Transverse colon (tissue), 4 donors: ENCODE data around the gene ACACA. TPM values are rescaled to one million over a fixed set of nuclear protein-coding genes. Genes with fewer than 3 reads are reported as not detected.

Source experiments
- DNase-seq: peaks from one replicate; pipeline ENCODE4 v3.0.0-alpha.2; 2019
- H3K27ac ChIP-seq, 4 donors: fragments of 200-600 bp; sonication (generic); 2 replicates each; pipeline ENCODE4 v1.5.1; 2016 to 2018; ENCODE audit warnings: inconsistent platforms in 4 of 4
- H3K27me3 ChIP-seq: fragments of 200-600 bp; sonication (generic); 2 replicates; pipeline ENCODE4 v1.5.1; 2017; ENCODE audit warnings: inconsistent platforms
- H3K36me3 ChIP-seq, 4 donors: fragments of 200-600 bp; sonication (generic); 2 replicates each; pipeline ENCODE4 v1.5.1; 2017 to 2019; ENCODE audit warnings: inconsistent platforms in 4 of 4
- H3K4me1 ChIP-seq, 4 donors: fragments of 200-600 bp; sonication (generic); 2 replicates each; pipeline ENCODE4 v1.5.1; 2017 to 2020; ENCODE audit warnings: inconsistent platforms in 4 of 4
- H3K4me3 ChIP-seq, 4 donors: fragments of 200-600 bp; sonication (generic); 1 replicate in 1 of 4; 2 replicates in 3 of 4; pipeline versions ENCODE4 v1.5.1 to v1.6.1; 2017 to 2019; ENCODE audit warnings: inconsistent platforms in 4 of 4
- H3K9me3 ChIP-seq, 2 donors: fragments of 200-600 bp; sonication (generic); 2 replicates each; pipeline ENCODE4 v1.5.1; 2017 to 2019; ENCODE audit warnings: inconsistent platforms in 2 of 2
- CTCF ChIP-seq, 5 experiments: fragments of 200-600 bp in 3 of 5; fragments of 450-650 bp in 2 of 5; sonication (generic) in 3 of 5; IDR thresholded peaks; 1 replicate in 2 of 5; 2 replicates in 3 of 5; pipeline ENCODE4 v1.5.1; 2016 to 2017; ENCODE audit warnings: antibody characterized with exemption in 5 of 5, inconsistent platforms in 3 of 5, mild to moderate bottlenecking in 2 of 5, moderate library complexity in 1 of 5
- EP300 ChIP-seq: sonication (generic); formaldehyde crosslinking; IDR thresholded peaks from one replicate; pipeline ENCODE4 v1.6.1; 2017; ENCODE audit warnings: antibody characterized with exemption, low read depth
- POLR2A ChIP-seq: fragments of 450-650 bp; IDR thresholded peaks from one replicate; pipeline ENCODE4 v1.6.1; 2016; ENCODE audit warnings: antibody characterized with exemption, mild to moderate bottlenecking, moderate library complexity
- POLR2AphosphoS5 ChIP-seq, 3 donors: sonication (generic); formaldehyde crosslinking; IDR thresholded peaks; one replicate each; pipeline ENCODE4 v1.6.1; 2016; ENCODE audit warnings: antibody characterized with exemption in 3 of 3
- WGBS, 2 donors: methylation state at CpG; one replicate each; pipeline ENCODE4 v1.1.5; 2018; ENCODE audit warnings: low coverage in 1 of 2; 5-methylcytosine and 5-hydroxymethylcytosine counted together
- in situ Hi-C, 4 donors: fragments of 200-750 bp; cut with MboI; loops; one replicate each; pipeline versions ENCODE4 v1.15.0 to v1.15.1; 2017; ENCODE audit warnings: low sequenced_read_pairs in 3 of 4, low pct_ligation_motif_present in 1 of 4, low pct_unique_long_range_greater_than_20kb in 1 of 4
- intact Hi-C: fragments of 100-400 bp; cut with DNase I; formaldehyde crosslinking; loops from one replicate; pipeline ENCODE4 v1.15.1; 2023; ENCODE audit warnings: low total_unique reads
- total RNA-seq, 4 donors: library from RNA; depleted of rRNA; stranded (reverse); fragments of >200 nt; gene quantifications; one replicate each; pipeline ENCODE4 v1.1.0, GENCODE V29; 2016

The ACACA gene
- total RNA-seq, 4 donors from 2014 or later: 21.7 to 173 (median 23.9) TPM

- TF ChIP-seq CTCF (IDR thresholded peaks at IDR 0.05): no peak
- no peak for TF ChIP-seq POLR2A
- TF ChIP-seq POLR2AphosphoS5 (IDR thresholded peaks at IDR 0.05): no peak
- TF ChIP-seq EP300: no peak
- no peak for DNase-seq
- WGBS, 2 donors: 75 to 88% methylated on average over 2 to 5 of the region's 5 CpGs
- no peak overlapping the region for H3K27ac ChIP-seq
- intact Hi-C loops (no loop called here), in situ Hi-C loops (loop anchor here in 1 of 4 donors (25.0 kb wide), 1 partner anchor 400 kb away; no protein-coding TSS in a partner anchor)
- no peaks in the 10 kb centered on the region for H3K36me3 ChIP-seq
- H3K27me3 ChIP-seq: no peaks in the 10 kb centered on the region
- H3K9me3 ChIP-seq: no peaks in the 10 kb centered on the region
- no peaks in the 10 kb centered on the region for H3K4me1 ChIP-seq
- no peak overlapping the region for H3K4me3 ChIP-seq
These were observed 369.0 kb downstream of the ACACA start for GRCh38 chr17:37037590-37038155.

Other genes starting within 250 kb of the ACACA start
- not detected for gene C17orf78, start 30.9 kb downstream of the ACACA start, total RNA-seq
- gene TADA2A, start 50 bp upstream of the ACACA start, total RNA-seq: 10 to 100 TPM in 2 of 4 donors, 1 to 10 TPM in 2; 8.3 to 26.6 (median 12.4) TPM
- 1 to 10 TPM; 1.6 to 3.8 (median 2.8) TPM for gene DUSP14, start 83.1 kb upstream of the ACACA start, total RNA-seq
- gene SYNRG, start 202.6 kb upstream of the ACACA start, total RNA-seq: 100 to 1,000 TPM in 1 of 4 donors, 10 to 100 TPM in 3; 30.2 to 151 (median 56.7) TPM
- gene DDX52, start 236.6 kb upstream of the ACACA start, total RNA-seq: 10 to 100 TPM in 3 of 4 donors, 1 to 10 TPM in 1; 4.9 to 30.4 (median 19.9) TPM